Kidney epithelial cell (primary cell): ENCODE data around the gene CDH11. TPM values are rescaled to one million over a fixed set of nuclear protein-coding genes. Genes with fewer than 3 reads are reported as not detected.

Source experiments
- DNase-seq: peaks from one replicate; pipeline ENCODE4 v3.0.0-alpha.2; 2010; ENCODE audit warnings: low read depth
- H3K27me3 ChIP-seq: 2 replicates; pipeline ENCODE4 v1.6.0; 2011; ENCODE audit warnings: low read length; ENCODE audit not compliant: control insufficient read depth, insufficient read depth
- H3K36me3 ChIP-seq: 2 replicates; pipeline ENCODE4 v1.5.1; 2011; ENCODE audit warnings: low read length; ENCODE audit not compliant: control insufficient read depth, insufficient read depth
- H3K4me3 ChIP-seq: 2 replicates; pipeline ENCODE4 v1.5.1; 2011; ENCODE audit warnings: low read depth, mild to moderate bottlenecking, control low read depth, low read length
- total RNA-seq: library from RNA; depleted of rRNA; stranded (reverse); fragments of >200 nt; gene quantifications from 2 replicates; pipeline ENCODE4 v1.2.3, GENCODE V29; 2015
- TF ChIP-seq, protein P1 (sequence below): IDR thresholded peaks from 2 replicates; pipeline ENCODE4 v1.5.1; 2011; ENCODE audit warnings: mild to moderate bottlenecking, moderate library complexity, low read length, control low read depth, inconsistent platforms; ENCODE audit not compliant: insufficient read depth, poor library complexity, severe bottlenecking

Gene CDH11
- total RNA-seq, 1 donor from 2014 or later, result 135 TPM

DNA sequence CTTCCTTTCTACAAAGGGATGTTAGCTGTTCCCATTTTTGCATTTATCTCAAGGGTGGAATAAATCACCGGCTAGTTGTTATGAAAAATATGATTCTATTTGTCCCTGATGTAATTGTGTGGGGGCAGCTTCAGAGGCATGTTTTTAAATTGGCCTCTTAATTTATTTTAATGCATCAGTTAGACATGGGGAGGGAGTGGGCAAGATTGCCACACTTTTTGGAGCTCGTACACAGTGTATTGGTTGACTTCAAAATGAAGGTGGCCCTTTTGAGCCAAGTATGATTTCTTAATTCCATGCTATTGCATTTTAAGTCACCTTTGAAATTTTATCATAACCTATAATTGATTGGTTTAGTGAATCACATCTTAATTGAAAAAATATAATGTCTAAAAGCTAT lies 223.7 kb downstream of the CDH11 start:
- H3K4me3 ChIP-seq, result no peak overlapping the region
- no peaks in the 10 kb centered on the region for H3K27me3 ChIP-seq
- no peak for DNase-seq
- H3K36me3 ChIP-seq, result no peaks in the 10 kb centered on the region
- TF ChIP-seq, protein P1, sequence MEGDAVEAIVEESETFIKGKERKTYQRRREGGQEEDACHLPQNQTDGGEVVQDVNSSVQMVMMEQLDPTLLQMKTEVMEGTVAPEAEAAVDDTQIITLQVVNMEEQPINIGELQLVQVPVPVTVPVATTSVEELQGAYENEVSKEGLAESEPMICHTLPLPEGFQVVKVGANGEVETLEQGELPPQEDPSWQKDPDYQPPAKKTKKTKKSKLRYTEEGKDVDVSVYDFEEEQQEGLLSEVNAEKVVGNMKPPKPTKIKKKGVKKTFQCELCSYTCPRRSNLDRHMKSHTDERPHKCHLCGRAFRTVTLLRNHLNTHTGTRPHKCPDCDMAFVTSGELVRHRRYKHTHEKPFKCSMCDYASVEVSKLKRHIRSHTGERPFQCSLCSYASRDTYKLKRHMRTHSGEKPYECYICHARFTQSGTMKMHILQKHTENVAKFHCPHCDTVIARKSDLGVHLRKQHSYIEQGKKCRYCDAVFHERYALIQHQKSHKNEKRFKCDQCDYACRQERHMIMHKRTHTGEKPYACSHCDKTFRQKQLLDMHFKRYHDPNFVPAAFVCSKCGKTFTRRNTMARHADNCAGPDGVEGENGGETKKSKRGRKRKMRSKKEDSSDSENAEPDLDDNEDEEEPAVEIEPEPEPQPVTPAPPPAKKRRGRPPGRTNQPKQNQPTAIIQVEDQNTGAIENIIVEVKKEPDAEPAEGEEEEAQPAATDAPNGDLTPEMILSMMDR, result no peak
